Right cardiac atrium (tissue), 5 donors: ENCODE data around the gene PRUNE1. TPM values are rescaled to one million over a fixed set of nuclear protein-coding genes. Genes with fewer than 3 reads are reported as not detected.

Experiments
- ATAC-seq, 2 donors: fragments of 200-7000 bp; cut with Tn5 transposase; one replicate each; pipeline versions ENCODE4 v1.8.0 to v1.9.1; 2020; ENCODE audit warnings: moderate library complexity in 2 of 2, mild to moderate bottlenecking in 1 of 2
- DNase-seq, 3 donors: peaks; one replicate each; pipeline ENCODE4 v3.0.0-alpha.2; 2020
- H3K27ac ChIP-seq: one replicate; pipeline ENCODE4 v1.5.1; 2013; ENCODE audit warnings: mild to moderate bottlenecking, low read length, control low read depth, moderate library complexity
- H3K27me3 ChIP-seq: one replicate; pipeline ENCODE4 v1.6.1; 2013; ENCODE audit not compliant: control insufficient read depth, insufficient read depth
- H3K4me1 ChIP-seq: one replicate; pipeline ENCODE4 v1.6.1; 2013; ENCODE audit warnings: low read length; ENCODE audit not compliant: control insufficient read depth, insufficient read depth
- H3K4me3 ChIP-seq: one replicate; pipeline ENCODE4 v1.5.1; 2013; ENCODE audit warnings: low read length, control low read depth
- H3K9me3 ChIP-seq: one replicate; pipeline ENCODE4 v1.6.1; 2013; ENCODE audit warnings: low read length; ENCODE audit not compliant: control insufficient read depth
- WGBS: extraction: QIAGEN DNeasy Blood & Tissue Kit; methylation state at CpG from one replicate; pipeline ENCODE4 v1.1.7; 2013; 5-methylcytosine and 5-hydroxymethylcytosine counted together
- intact Hi-C, 4 donors: fragments of 100-400 bp; cut with DNase I; formaldehyde crosslinking; loops; one replicate each; pipeline versions ENCODE4 v1.11.0 to v1.14.0; 2022 to 2023
- long read RNA-seq, 4 donors: library from polyadenylated mRNA; unstranded; transcript quantifications; one replicate each; pipeline ENCODE4 v2.0.0, GENCODE V29; 2020 to 2021
- polyA plus RNA-seq: library from polyadenylated mRNA; stranded (reverse); fragments of 200-250 nt; gene quantifications from one replicate; pipeline ENCODE4 v1.2.3, GENCODE V29; 2013
- total RNA-seq, 4 donors: library from RNA; stranded (reverse); fragmentation: NEBNext Ultra II Directional; extraction: Animal tissue kit (Norgen Biotek cat#: 25700); gene quantifications; one replicate each; pipeline ENCODE4 v1.2.1, GENCODE V29; 2021
- donor health status: healthy with polysubstance abuse.
- donor health status: DM: no; HTN: yes; CAD: no.
- donor health status: DM: no; HTN: no; CAD: no.
- donor health status: DM: no; HTN: yes; CAD: no; lungs with severe emphysema.
- donor health status: DM: yes; HTN: yes; CAD: no.

The PRUNE1 gene, protein sequence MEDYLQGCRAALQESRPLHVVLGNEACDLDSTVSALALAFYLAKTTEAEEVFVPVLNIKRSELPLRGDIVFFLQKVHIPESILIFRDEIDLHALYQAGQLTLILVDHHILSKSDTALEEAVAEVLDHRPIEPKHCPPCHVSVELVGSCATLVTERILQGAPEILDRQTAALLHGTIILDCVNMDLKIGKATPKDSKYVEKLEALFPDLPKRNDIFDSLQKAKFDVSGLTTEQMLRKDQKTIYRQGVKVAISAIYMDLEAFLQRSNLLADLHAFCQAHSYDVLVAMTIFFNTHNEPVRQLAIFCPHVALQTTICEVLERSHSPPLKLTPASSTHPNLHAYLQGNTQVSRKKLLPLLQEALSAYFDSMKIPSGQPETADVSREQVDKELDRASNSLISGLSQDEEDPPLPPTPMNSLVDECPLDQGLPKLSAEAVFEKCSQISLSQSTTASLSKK
- total RNA-seq (10 to 100 TPM; 45.8 to 66.0 (median 49.8) TPM), polyA plus RNA-seq (39.3 TPM)
- long read RNA-seq, donor 1, transcript PRUNE1-201 (8 exons, 2,997 nt): major isoform, 39 of 65 reads
- long read RNA-seq, donor 1, partial matches to known transcripts: 1 of 65 reads
- long read RNA-seq, donor 1, other reads (novel, unspliced or antisense): 18 of 65 reads
- long read RNA-seq, donor 2, transcript PRUNE1-201 (8 exons, 2,997 nt): major isoform, 32 of 43 reads
- long read RNA-seq, donor 2, partial matches to known transcripts: 0 of 43 reads
- long read RNA-seq, donor 2, other reads (novel, unspliced or antisense): 9 of 43 reads
- long read RNA-seq, donor 3, transcript PRUNE1-204 (7 exons, 2,788 nt): minor isoform, 5 of 130 reads
- long read RNA-seq, donor 3, transcript PRUNE1-201 (8 exons, 2,997 nt): major isoform, 79 of 130 reads
- long read RNA-seq, donor 3, partial matches to known transcripts: 15 of 130 reads
- long read RNA-seq, donor 3, other reads (novel, unspliced or antisense): 28 of 130 reads
- long read RNA-seq, donor 4, transcript PRUNE1-201 (8 exons, 2,997 nt): major isoform, 23 of 36 reads
- long read RNA-seq, donor 4, partial matches to known transcripts: 1 of 36 reads
- long read RNA-seq, donor 4, other reads (novel, unspliced or antisense): 9 of 36 reads

DNA sequence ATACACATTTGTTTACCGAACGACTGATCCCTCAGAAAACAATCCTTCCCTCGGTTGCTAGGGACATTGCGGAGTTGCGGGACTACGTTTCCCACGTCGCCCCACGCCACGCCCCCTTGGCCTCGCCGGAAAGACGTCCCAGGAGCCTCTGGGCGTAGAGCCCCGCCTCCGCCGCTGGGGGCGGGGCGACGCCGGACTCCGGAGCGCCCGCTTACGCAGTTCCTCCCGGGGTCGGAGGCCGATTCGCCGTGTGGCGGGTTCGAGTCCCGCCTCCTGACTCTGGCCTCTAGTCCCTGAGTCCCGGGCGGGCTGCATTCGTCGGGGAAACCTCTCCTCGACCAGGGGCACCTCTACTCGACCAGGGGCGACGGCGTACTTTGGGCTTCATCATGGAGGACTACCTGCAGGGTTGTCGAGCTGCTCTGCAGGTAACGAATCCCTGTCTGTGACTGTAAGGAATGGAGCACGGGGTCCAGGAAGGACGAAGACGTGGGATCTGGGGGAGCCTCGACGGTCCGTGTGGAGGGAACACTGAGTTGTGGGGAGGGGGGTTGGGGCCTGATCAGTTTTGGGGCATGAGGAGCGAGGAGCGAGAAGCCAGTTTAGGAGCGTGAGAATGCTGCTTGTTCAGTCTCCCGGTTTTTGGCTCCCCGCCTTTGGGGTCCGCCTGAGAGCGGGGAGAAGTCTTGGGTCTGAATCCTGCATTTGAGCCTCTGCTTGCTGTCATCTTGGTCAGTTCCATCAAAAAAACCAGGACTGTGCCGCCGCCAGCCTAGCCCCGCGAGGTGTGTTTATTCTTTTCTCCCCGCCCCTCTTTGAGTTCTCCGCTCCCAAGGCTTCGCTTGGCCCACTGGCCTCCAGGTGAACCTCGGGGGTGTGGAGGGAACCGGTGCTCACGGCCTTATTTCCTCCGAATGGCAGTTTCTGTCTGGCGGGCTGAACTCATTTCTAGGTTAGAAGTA is at the start of gene PRUNE1:
Gene PRUNE1, plus strand, starts transcription at position 206 of the 962 bp plus-strand sequence. Its CDS starts 184 bp downstream, at position 390.
- under 1% methylated on average over 69 of the region's 69 CpGs for WGBS
- no peaks in the 10 kb centered on the region for H3K9me3 ChIP-seq
- intact Hi-C loops: loop anchor here in 1 of 4 donors (10.0 kb wide), 1 partner anchor 46 kb away; the partner anchor contains the start of gene CDC42SE1

GRCh38 chr1:150960646-150961045 is 47.6 kb upstream of the PRUNE1 start:
- no peak overlapping the region for H3K27ac ChIP-seq
- WGBS: 96% methylated on average over 7 of the region's 7 CpGs
- ATAC-seq: no peak

More for the DNA sequence above, at the start of gene PRUNE1:
- Histone ChIP-seq H3K27ac (peak within 1 kb of the TSS; percentile 97), H3K4me1 (peaks cover 5% of the 10 kb centered on the region), H3K27me3 (no peaks in the 10 kb centered on the region), H3K4me3 (peak within 1 kb of the TSS; percentile 87)
- ATAC-seq (peak; percentile 93), DNase-seq (peak; percentile 98 to 99 (median 99))

DNA sequence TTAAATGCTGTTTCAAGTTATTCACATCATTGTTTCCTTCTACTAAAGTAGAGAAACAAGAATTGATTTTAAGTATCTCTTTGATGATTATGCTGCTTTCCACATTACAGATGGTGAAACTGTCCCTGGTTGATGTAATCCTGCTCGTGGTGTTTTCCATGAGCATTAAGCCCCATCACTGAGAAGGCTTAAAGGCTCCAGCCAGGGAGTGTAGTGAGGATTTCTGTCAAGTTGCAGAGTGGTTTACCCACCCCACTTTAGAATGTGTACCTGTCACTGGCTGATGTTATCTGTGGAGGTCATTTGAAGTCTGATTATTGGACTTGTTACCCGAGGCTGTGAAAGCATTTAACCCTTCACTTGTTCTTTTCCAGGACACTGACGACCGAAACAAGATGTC is 46.5 kb upstream of the PRUNE1 start:
- H3K4me1 ChIP-seq: no peaks in the 10 kb centered on the region
- no peaks in the 10 kb centered on the region for H3K27me3 ChIP-seq
- ATAC-seq (no peak), DNase-seq (no peak)
- no peaks in the 10 kb centered on the region for H3K9me3 ChIP-seq
- H3K4me3 ChIP-seq: no peak overlapping the region
- intact Hi-C loops: no loop called here
- WGBS: 66% methylated on average over 4 of the region's 4 CpGs
- H3K27ac ChIP-seq: no peak overlapping the region

More at GRCh38 chr1:150960646-150961045, 47.6 kb upstream of the PRUNE1 start:
- Histone ChIP-seq H3K27me3 (no peaks in the 10 kb centered on the region), H3K4me1 (no peaks in the 10 kb centered on the region), H3K4me3 (no peak overlapping the region), H3K9me3 (no peaks in the 10 kb centered on the region)
- intact Hi-C loops: no loop called here
- no peak for DNase-seq

- Histone ChIP-seq H3K4me1 (no peaks in the 10 kb centered on the region), H3K9me3 (no peaks in the 10 kb centered on the region), H3K4me3 (no peak overlapping the region), H3K27me3 (no peaks in the 10 kb centered on the region), H3K27ac (no peak overlapping the region)
- ATAC-seq (no peak), DNase-seq (no peak)
- intact Hi-C loops: loop anchor here in 1 of 4 donors (2.0 kb wide), 1 partner anchor 21 kb away; no protein-coding TSS in a partner anchor
- WGBS: 90% methylated on average over 10 of the region's 10 CpGs
Measured at GRCh38 chr1:150963321-150964163, 44.7 kb upstream of the PRUNE1 start.

DNA sequence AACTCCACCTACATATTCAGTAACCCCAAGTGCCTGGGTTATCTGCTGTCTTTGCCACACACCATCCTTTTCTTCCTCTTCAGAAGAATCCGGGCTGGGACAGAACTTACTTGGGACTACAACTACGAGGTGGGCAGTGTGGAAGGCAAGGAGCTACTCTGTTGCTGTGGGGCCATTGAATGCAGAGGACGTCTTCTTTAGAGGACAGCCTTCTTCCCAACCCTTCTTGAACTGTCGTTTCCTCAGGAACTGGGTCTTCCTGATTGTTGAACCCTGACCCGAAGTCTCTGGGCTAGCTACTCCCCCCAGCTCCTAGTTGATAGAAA is 44.1 kb upstream of the PRUNE1 start:
- no peak for ATAC-seq
- Histone ChIP-seq H3K27ac (no peak overlapping the region), H3K4me3 (no peak overlapping the region), H3K4me1 (no peaks in the 10 kb centered on the region), H3K27me3 (no peaks in the 10 kb centered on the region), H3K9me3 (no peaks in the 10 kb centered on the region)
- DNase-seq: no peak
- WGBS: 70% methylated on average over 5 of the region's 5 CpGs
- intact Hi-C loops: loop anchor here in 1 of 4 donors (2.0 kb wide), 1 partner anchor 21 kb away; no protein-coding TSS in a partner anchor

DNA sequence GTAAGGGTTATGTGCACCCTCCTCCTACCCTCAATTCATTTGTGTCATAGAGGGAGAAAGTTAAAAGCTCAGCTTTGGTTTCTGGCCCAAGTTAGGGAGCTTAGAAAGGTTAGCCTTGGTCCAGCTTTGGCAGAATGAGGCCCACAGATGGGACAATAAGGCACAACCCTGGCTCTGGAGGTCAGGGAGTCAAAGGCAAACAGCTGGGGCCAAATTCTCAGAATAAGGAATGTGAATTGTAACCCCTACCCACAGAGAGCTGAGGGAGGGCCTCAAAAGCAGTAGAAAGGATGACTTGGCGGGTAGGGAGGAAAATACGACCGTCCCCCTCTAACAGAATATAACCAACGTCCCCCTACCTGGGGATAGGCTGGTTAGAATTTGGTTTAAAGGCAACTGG is 42.6 kb upstream of the PRUNE1 start:
- Histone ChIP-seq H3K27ac (no peak overlapping the region), H3K4me1 (peaks cover under 1% of the 10 kb centered on the region), H3K4me3 (no peak overlapping the region), H3K9me3 (no peaks in the 10 kb centered on the region), H3K27me3 (no peaks in the 10 kb centered on the region)
- WGBS: 90% methylated on average over 4 of the region's 4 CpGs
- intact Hi-C loops: loop anchor here in 1 of 4 donors (2.0 kb wide), 1 partner anchor 23 kb away; no protein-coding TSS in a partner anchor
- ATAC-seq: no peak
- DNase-seq: no peak

DNA sequence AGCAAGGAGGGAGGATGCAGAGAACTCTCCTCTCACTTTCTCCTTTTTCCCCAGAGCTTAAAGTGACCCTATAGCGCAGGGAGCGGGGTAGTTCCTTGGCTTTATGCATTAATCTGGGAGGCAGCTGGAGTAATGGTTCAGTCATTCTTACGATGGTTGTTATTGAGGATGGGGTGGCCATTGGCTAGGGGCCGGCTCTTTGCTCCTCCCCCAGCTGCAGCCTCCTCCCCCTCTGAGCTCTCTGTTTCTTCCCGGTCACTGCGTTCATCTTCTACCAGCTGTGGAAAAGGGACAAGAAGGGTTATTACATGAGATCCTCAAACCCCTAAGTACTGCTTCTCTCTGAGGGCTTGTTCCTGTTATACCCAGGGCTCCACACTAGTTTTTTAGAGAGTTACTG is 42.2 kb upstream of the PRUNE1 start:
- Histone ChIP-seq H3K27me3 (no peaks in the 10 kb centered on the region), H3K9me3 (no peaks in the 10 kb centered on the region), H3K4me1 (peaks cover 5% of the 10 kb centered on the region), H3K27ac (no peak overlapping the region), H3K4me3 (no peak overlapping the region)
- ATAC-seq: no peak
- 60% methylated on average over 6 of the region's 6 CpGs for WGBS
- intact Hi-C loops: no loop called here
- no peak for DNase-seq

- WGBS: 97% methylated on average over 13 of the region's 13 CpGs
- Histone ChIP-seq H3K9me3 (no peaks in the 10 kb centered on the region), H3K4me1 (peaks cover 18% of the 10 kb centered on the region), H3K27me3 (no peaks in the 10 kb centered on the region), H3K4me3 (no peak overlapping the region), H3K27ac (no peak overlapping the region)
- ATAC-seq (no peak), DNase-seq (no peak)
- intact Hi-C loops: no loop called here
Measured at GRCh38 chr1:150967936-150968335, 40.3 kb upstream of the PRUNE1 start.

DNA sequence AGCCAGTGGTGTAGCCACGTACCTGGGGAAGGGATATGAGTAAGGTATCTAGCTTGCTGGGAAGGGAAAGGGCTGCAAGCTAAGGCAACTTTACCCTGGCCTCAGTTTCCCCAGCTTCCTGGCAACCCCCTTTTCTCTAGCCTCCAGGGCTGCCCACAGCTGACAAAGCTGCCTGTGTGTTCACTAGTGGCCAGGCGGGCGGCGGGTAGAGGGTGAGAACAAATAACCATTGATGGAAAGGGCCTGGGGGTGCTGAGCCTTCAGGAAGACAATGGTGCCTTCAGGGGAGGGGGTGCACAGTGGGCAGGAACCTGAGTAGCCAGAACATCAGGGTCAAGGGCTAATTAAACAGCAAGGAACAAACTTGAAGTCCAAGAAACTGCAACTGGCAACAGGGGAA is 39.8 kb upstream of the PRUNE1 start:
- no peaks in the 10 kb centered on the region for H3K9me3 ChIP-seq
- peaks cover 23% of the 10 kb centered on the region for H3K4me1 ChIP-seq
- intact Hi-C loops: no loop called here
- no peak overlapping the region for H3K4me3 ChIP-seq
- H3K27ac ChIP-seq: no peak overlapping the region
- H3K27me3 ChIP-seq: no peaks in the 10 kb centered on the region
- WGBS: 80% methylated on average over 4 of the region's 4 CpGs
- ATAC-seq (no peak), DNase-seq (no peak)
